Activated naive CD4-positive, alpha-beta T cell treated with anti-CD3 and anti-CD28 coated beads for 36 hours (primary cell): Measurements from ENCODE around the gene MYOZ2. TPM values are rescaled to one million over a fixed set of nuclear protein-coding genes. Genes with fewer than 3 reads are reported as not detected.

Source experiments
- CTCF ChIA-PET: fragments of 350-600 bp; sonication (Branson Sonifier 250); formaldehyde crosslinking; loops from one replicate; lab custom pipeline; 2021; ENCODE audit warnings: antibody characterized with exemption; lab: Charles Lee
- DNase-seq: peaks from one replicate; pipeline ENCODE4 v3.0.0-alpha.2; 2020
- H3K27ac Mint-ChIP-seq: one replicate; pipeline ENCODE4 v1.8.0; 2021; ENCODE audit warnings: mild to moderate bottlenecking, mixed read lengths
- H3K27me3 Mint-ChIP-seq: one replicate; pipeline ENCODE4 v1.8.0; 2021; ENCODE audit warnings: low read depth, mixed read lengths
- H3K36me3 Mint-ChIP-seq: one replicate; pipeline ENCODE4 v1.8.0; 2021; ENCODE audit warnings: low read depth, mixed read lengths
- H3K4me1 Mint-ChIP-seq: one replicate; pipeline ENCODE4 v1.8.0; 2021; ENCODE audit warnings: low read depth, mixed read lengths
- H3K4me3 Mint-ChIP-seq: one replicate; pipeline ENCODE4 v1.8.0; 2021; ENCODE audit warnings: mild to moderate bottlenecking, moderate library complexity, mixed read lengths
- H3K9me3 Mint-ChIP-seq: one replicate; pipeline ENCODE4 v1.8.0; 2021; ENCODE audit warnings: mixed read lengths
- intact Hi-C: fragments of 100-400 bp; cut with micrococcal nuclease; formaldehyde crosslinking; loops from one replicate; pipeline ENCODE4 v1.15.1; 2023
- total RNA-seq, 2 experiments: library from RNA; stranded (reverse); gene quantifications; one replicate each; pipeline ENCODE4 v1.2.3, GENCODE V29; 2021

Gene MYOZ2
- not detected for total RNA-seq

DNA sequence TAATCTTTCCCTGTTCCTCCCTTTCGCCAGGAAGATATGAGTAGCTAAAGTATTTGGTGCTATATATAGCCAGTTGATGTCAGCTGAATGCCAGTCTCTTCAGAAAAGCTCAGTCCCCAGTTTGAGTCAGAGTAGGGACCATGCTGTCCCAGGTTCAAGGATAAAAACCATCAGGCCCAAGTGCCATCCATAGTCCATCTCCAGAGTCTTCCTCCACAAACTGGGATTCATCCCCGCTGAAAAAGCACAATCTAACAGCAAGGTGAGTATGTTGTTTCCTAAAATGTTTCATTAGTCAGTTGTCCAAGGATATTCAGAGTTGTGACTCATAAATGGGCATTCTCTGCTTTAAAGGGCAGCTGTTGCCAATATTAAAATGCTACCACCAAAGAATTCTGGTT, at the start of gene MYOZ2:
Gene MYOZ2 (plus strand): TSS at position 112 of the 401 bp plus-strand sequence. CDS start 694 bp downstream, outside the sequence.
- no peaks in the 10 kb centered on the region for H3K36me3 Mint-ChIP-seq
- no peak for DNase-seq
- H3K4me1 Mint-ChIP-seq: peaks cover 26% of the 10 kb centered on the region
- H3K4me3 Mint-ChIP-seq: no peak within 1 kb of the TSS
- no peak within 1 kb of the TSS for H3K27ac Mint-ChIP-seq
- CTCF ChIA-PET: no interaction called here
- no peaks in the 10 kb centered on the region for H3K9me3 Mint-ChIP-seq
- intact Hi-C loops: no loop called here
- no peaks in the 10 kb centered on the region for H3K27me3 Mint-ChIP-seq

DNA sequence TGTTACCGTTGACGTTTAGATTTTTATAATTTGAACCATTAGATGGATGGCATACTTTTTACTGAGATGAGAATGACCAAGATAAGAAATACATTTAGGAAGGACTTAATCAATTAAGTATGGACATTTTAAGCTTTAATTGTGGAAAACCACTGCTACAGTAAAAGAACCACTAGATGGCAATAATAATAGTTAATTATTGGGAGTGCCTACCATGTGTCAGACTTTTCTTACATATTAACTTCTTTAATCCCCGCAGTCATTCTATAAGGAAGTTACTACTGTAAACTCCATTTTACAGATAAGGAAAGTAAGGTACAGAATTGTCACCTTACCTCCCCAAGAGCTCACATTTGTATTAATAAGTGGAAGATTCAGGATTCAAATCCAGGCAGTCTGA, 48.5 kb upstream of the MYOZ2 start:
- DNase-seq: no peak
- H3K27ac Mint-ChIP-seq: no peak overlapping the region
- intact Hi-C loops: loop anchor here (2.0 kb wide), 1 partner anchor 200 kb away; no protein-coding TSS in a partner anchor
- CTCF ChIA-PET: interaction anchor here (0.7 to 0.9 kb wide), 2 partner anchors 16 to 213 kb away, joined by 3 read pairs; a partner anchor contains a TSS
- no peaks in the 10 kb centered on the region for H3K36me3 Mint-ChIP-seq
- no peaks in the 10 kb centered on the region for H3K27me3 Mint-ChIP-seq
- H3K9me3 Mint-ChIP-seq: peaks cover 2% of the 10 kb centered on the region
- H3K4me1 Mint-ChIP-seq: no peaks in the 10 kb centered on the region
- no peak overlapping the region for H3K4me3 Mint-ChIP-seq

DNA sequence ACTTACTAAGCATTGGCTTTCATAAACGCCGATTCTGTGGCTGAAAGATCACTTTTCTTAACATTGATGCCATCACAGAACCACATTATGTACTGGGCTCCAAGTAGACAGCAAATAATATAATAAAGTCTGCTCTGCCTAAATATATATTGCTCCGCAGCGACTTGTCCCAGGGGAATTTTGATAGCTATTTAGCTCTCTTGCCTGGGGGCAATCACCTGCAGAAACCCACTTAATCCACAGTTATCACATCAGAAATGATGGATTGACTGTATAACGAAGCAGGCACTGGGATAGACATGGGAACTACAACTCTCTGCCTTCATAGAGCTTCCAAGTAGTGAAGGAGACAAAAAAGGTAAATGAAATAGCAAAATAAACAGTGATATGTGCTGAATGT, 48.0 kb upstream of the MYOZ2 start:
- CTCF ChIA-PET: interaction anchor here (0.9 kb wide), 1 partner anchor 16 kb away, joined by 3 read pairs; no protein-coding TSS in a partner anchor
- Mint-ChIP-seq H3K27me3 (no peaks in the 10 kb centered on the region), H3K36me3 (no peaks in the 10 kb centered on the region), H3K4me1 (no peaks in the 10 kb centered on the region), H3K9me3 (peaks cover 2% of the 10 kb centered on the region), H3K4me3 (no peak overlapping the region), H3K27ac (no peak overlapping the region)
- DNase-seq: no peak
- intact Hi-C loops: loop anchor here (2.0 kb wide), 1 partner anchor 199 kb away; no protein-coding TSS in a partner anchor

DNA sequence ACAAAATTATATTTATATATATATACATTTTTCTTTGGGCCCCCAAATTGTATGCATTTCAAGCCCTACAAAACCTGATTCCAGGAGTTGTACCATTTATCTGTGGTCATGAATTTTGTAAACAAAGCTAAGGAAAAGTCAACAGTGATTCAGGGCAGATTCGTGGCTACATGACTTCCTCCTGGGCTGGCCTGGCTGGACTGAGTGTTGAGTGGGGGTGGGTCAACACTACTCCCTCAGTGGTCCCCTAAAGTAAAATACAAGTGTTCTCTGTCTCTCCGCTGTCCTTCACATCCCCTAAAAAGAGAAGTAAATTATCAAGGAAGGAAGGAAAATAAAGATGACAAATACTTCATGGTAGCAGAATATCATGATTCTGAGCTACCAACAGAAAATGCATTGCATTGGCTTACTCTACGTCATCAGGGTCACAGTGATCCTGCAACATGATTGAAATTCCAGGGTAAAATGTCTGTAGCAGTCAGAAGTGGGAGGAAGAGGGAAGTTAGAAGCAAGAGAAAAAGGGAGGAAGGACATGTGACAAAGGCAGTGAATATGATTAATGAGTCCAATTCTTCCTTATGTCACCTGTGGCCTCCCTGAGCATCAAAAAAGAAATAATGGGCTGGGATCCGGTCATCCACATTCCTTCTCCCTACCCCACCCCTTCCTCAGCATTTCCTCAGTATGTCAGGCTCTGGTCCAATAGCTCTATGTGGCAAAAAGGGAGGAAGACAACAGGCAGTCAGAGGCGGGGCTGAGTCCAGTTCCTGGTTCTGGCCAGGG, 42.4 kb upstream of the MYOZ2 start:
- no peak overlapping the region for H3K4me3 Mint-ChIP-seq
- no peak overlapping the region for H3K27ac Mint-ChIP-seq
- no peaks in the 10 kb centered on the region for H3K9me3 Mint-ChIP-seq
- no peaks in the 10 kb centered on the region for H3K36me3 Mint-ChIP-seq
- no peaks in the 10 kb centered on the region for H3K4me1 Mint-ChIP-seq
- peaks cover 7% of the 10 kb centered on the region for H3K27me3 Mint-ChIP-seq
- no peak for DNase-seq
- CTCF ChIA-PET: interaction anchor here (0.6 kb wide), 1 partner anchor 56 kb away, joined by 4 read pairs; no protein-coding TSS in a partner anchor
- intact Hi-C loops: no loop called here

DNA sequence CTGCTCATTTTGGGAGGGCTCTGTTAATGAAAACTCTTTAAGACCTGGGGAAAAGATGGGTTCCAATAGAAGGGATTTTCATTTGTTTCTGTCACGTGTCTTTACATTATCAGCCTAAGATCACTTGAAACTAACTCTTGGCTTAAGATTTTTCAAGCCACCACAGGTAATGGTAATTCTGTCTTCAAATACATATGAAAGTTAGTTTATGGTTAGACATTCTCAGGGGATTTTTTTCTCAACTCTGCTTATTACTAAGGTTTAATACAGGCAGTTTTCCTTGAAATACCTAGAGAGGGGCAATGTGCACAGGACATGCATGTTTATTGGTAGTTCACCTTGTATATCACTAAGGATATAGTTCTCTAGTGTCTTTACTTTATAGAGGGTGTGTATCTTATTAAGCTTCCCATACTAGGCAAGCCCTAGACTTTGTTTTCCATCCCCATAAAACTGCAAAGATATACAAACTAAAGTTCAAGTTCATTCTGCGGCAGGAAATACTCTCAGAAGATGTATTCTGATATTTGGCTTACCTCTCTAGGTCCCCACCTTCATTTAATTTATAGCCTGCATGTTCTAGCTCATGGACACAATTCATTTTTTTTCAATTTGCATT, 38.2 kb upstream of the MYOZ2 start:
- Mint-ChIP-seq H3K27ac (no peak overlapping the region), H3K9me3 (no peaks in the 10 kb centered on the region), H3K4me1 (no peaks in the 10 kb centered on the region), H3K36me3 (no peaks in the 10 kb centered on the region), H3K4me3 (no peak overlapping the region), H3K27me3 (peaks cover 11% of the 10 kb centered on the region)
- no peak for DNase-seq
- CTCF ChIA-PET: interaction anchor here (0.6 kb wide), 1 partner anchor 228 kb away, joined by 3 read pairs; no protein-coding TSS in a partner anchor
- intact Hi-C loops: no loop called here

DNA sequence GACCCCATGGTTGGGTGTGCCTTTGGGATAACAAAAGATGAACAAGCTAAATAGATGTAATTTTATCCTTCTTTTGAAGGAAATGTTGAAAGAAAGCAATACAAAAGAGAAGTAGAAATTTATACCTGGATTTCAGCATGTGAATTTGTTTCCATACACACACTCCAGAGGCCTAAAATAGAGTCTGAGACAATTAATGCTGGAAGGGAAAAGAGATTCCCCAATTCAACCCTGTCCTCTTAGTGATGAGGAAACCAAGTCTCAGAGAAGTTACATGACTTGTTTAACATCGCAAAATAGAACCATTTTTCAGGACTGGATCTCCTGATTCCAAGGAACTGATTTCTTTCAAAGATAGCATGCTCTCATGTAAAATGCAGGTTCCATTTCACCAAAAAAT, 37.3 kb upstream of the MYOZ2 start:
- no peak overlapping the region for H3K4me3 Mint-ChIP-seq
- H3K27me3 Mint-ChIP-seq: peaks cover 9% of the 10 kb centered on the region
- no peak overlapping the region for H3K27ac Mint-ChIP-seq
- DNase-seq: no peak
- intact Hi-C loops: no loop called here
- H3K9me3 Mint-ChIP-seq: no peaks in the 10 kb centered on the region
- H3K36me3 Mint-ChIP-seq: no peaks in the 10 kb centered on the region
- CTCF ChIA-PET: no interaction called here
- H3K4me1 Mint-ChIP-seq: no peaks in the 10 kb centered on the region

DNA sequence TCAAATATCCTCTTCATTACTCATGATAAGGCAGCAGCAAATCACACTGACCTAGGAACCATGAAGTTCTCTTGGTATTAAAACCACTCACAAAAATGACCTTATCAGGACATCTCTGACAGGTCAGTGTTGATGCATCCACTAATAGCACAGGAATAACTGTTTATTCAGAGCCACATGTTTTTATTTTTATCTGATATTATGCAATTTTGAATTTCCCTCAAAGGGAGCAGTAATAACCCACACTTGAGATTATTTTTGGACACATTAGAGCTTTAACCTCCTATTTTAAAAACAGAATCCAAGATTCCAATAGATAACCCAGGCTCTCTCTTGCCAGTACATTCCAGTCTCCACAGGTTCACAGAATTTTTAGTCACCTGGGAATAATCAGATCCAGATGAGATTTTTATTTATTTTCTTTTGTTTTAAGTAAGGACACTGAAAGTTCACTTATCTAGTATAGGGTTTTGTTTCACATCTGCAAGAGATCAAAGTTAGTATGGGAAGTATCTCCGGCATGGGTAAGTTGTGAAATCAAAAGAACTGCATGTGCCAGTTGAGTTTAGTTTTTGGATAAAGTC, 36.3 kb upstream of the MYOZ2 start:
- DNase-seq: no peak
- intact Hi-C loops: no loop called here
- Mint-ChIP-seq H3K9me3 (no peaks in the 10 kb centered on the region), H3K27ac (no peak overlapping the region), H3K27me3 (peaks cover 8% of the 10 kb centered on the region), H3K4me1 (no peaks in the 10 kb centered on the region), H3K4me3 (no peak overlapping the region), H3K36me3 (no peaks in the 10 kb centered on the region)
- CTCF ChIA-PET: no interaction called here

DNA sequence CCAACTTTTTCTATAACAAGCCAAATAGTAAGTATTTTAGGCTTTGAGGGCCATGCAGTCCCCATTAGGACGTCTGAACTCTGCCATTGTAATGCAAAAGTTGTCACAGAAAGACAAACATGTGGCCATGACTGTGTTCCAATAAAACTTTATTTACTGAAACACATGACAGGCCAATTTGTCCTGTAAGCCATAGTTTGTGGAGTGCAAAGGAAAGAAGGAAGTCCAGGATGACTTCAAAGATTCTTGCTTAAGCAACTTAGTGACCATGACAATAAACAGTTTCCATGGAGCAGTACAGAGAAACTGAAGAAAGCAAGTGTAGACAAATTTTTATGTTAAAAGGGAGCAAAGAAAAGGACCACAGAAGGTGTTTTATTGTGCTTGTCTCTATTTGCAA, 35.0 kb upstream of the MYOZ2 start:
- CTCF ChIA-PET: no interaction called here
- H3K36me3 Mint-ChIP-seq: no peaks in the 10 kb centered on the region

DNA sequence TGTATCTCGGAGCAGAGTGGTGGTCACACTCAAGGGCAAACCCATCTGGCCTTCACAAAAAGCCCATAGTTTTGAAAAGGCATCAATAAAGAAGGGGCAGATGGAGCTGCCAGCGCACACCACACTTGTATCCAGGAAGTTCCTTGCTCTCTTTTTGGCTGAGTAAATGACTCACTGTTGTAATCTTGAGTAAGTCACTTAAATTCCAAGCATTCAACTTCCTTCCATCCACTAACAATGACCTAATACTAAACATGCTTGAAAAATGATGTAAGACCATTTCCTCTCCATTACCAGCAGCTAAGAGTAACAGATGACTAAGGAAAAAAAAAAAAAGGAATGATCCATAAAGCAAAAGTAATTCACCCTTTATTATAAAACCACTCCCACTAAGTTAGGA, 32.4 kb upstream of the MYOZ2 start:
- intact Hi-C loops: loop anchor here (5.0 kb wide), 1 partner anchor 184 kb away; no protein-coding TSS in a partner anchor
- CTCF ChIA-PET: interaction anchor here (0.7 to 1.0 kb wide), 2 partner anchors 13 to 16 kb away, joined by 3 to 4 read pairs; no protein-coding TSS in a partner anchor
- no peak for DNase-seq
- Mint-ChIP-seq H3K36me3 (no peaks in the 10 kb centered on the region), H3K4me1 (no peaks in the 10 kb centered on the region), H3K9me3 (no peaks in the 10 kb centered on the region), H3K27me3 (peaks cover 3% of the 10 kb centered on the region), H3K4me3 (no peak overlapping the region), H3K27ac (no peak overlapping the region)

More for the DNA sequence above, 35.0 kb upstream of the MYOZ2 start:
- Mint-ChIP-seq H3K4me1 (no peaks in the 10 kb centered on the region), H3K9me3 (no peaks in the 10 kb centered on the region), H3K27ac (no peak overlapping the region), H3K4me3 (no peak overlapping the region), H3K27me3 (peaks cover 7% of the 10 kb centered on the region)
- intact Hi-C loops: loop anchor here (5.0 kb wide), 1 partner anchor 187 kb away; no protein-coding TSS in a partner anchor
- DNase-seq: no peak

DNA sequence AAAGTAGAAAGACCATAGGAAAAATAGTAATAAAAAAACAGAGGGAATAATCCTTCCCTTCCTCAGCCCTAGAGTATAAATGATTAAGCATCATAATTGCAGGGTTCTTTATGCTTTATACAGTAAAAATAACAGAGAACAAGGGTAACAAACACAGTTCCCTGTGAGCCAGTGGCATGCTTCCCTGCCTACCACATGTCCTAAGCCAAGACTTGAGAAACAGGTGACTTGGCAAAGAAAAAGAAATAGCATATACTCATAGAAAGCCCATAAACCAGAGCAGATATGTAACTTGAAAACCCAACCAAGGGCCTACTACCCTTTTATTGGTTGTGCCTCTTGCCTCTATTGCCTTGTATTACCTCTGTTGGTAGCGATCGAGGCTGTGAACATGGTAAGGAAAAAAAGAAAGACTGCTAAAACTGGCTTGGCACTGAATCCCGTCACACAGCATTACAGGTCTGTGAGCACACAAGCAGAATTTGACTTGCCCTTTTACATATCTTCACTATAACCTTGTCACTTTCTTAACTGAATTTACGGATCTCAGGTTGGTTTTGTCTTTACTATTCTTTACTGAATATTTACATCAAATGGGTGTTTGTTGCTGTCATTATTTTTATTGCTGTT, 30.9 kb upstream of the MYOZ2 start:
- no peaks in the 10 kb centered on the region for H3K27me3 Mint-ChIP-seq
- intact Hi-C loops: loop anchor here (5.0 kb wide), 1 partner anchor 183 kb away; no protein-coding TSS in a partner anchor
- H3K36me3 Mint-ChIP-seq: no peaks in the 10 kb centered on the region
- no peak overlapping the region for H3K27ac Mint-ChIP-seq
- no peaks in the 10 kb centered on the region for H3K4me1 Mint-ChIP-seq
- no peak for DNase-seq
- no peak overlapping the region for H3K4me3 Mint-ChIP-seq
- CTCF ChIA-PET: no interaction called here
- H3K9me3 Mint-ChIP-seq: no peaks in the 10 kb centered on the region

DNA sequence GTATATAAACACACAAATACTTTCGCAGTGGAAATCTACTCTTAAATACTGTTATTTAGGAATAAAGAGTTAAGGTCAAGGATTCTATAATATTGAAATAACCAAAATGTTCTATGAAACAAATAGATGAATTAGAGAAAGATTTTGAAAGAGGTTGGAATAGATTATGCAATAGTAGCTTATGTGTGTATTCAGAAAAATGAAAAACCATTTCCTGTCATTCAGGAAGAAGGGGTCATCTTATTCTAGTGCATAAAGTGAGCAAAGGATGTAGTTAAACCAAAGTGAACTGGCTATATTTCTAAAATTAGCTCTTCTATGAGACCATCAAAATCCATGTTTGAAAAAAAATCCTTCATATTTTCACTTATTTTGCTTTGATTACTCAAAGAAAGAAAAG, 30.0 kb upstream of the MYOZ2 start:
- no peak overlapping the region for H3K27ac Mint-ChIP-seq
- no peaks in the 10 kb centered on the region for H3K9me3 Mint-ChIP-seq
- no peak for DNase-seq
- no peaks in the 10 kb centered on the region for H3K36me3 Mint-ChIP-seq
- H3K27me3 Mint-ChIP-seq: no peaks in the 10 kb centered on the region
- CTCF ChIA-PET: no interaction called here
- H3K4me3 Mint-ChIP-seq: no peak overlapping the region
- no peaks in the 10 kb centered on the region for H3K4me1 Mint-ChIP-seq
- intact Hi-C loops: no loop called here
